Measurements from ENCODE around the gene SH3RF3.

Gene SH3RF3

DNA sequence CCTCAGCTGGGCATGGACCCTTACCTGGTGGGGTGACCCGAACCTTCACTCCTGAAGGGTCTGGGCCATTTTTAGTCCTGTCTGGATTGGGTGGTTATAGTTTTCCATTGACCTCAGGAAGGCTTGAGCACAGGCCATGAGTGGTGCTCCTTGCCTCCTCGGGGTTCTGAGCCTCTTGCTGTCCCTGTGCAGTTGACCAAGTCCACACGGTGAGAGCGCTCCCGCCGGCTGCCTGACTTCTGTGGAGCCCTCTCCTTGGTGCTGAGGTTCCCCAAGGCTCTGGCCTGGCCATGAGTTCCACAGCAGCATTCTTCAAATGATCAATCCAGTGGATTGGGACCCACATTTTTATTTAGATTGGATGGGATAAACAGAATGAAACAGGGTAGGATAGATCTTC, 325.3 kb downstream of the SH3RF3 start:
- no peak for DNase-seq (ENCODE audit: low read depth)

DNA sequence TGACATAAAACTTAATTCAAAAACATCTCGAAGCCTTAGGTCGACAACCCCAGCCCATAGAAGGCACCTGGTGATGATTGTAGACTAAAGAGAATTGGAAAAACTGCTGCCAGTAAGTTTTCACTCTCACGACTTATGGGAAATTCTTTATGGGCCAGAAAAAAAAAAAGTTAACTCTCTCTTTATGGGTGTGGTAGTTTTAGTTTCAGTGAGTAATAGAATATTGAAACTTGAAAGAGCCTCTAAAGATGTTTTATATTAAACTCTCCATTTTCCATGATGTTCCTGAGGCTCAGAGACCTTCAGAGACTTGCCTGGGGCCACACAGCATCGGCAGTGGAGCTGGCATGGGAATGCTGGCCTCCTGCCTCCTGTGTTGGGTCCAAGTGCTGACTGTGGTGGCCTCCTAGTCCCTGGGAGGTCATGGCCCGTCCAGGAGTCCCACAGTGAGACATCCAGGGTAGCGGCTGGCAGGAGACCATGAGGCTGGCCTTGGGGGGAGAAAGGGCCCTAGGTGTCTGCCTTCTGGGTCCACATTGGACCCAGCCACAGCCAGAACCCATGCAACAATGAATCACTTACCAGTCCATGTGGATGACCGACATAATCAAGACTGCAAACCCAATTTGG, 325.9 kb downstream of the SH3RF3 start:
- DNase-seq (ENCODE audit: low read depth), result no peak

DNA sequence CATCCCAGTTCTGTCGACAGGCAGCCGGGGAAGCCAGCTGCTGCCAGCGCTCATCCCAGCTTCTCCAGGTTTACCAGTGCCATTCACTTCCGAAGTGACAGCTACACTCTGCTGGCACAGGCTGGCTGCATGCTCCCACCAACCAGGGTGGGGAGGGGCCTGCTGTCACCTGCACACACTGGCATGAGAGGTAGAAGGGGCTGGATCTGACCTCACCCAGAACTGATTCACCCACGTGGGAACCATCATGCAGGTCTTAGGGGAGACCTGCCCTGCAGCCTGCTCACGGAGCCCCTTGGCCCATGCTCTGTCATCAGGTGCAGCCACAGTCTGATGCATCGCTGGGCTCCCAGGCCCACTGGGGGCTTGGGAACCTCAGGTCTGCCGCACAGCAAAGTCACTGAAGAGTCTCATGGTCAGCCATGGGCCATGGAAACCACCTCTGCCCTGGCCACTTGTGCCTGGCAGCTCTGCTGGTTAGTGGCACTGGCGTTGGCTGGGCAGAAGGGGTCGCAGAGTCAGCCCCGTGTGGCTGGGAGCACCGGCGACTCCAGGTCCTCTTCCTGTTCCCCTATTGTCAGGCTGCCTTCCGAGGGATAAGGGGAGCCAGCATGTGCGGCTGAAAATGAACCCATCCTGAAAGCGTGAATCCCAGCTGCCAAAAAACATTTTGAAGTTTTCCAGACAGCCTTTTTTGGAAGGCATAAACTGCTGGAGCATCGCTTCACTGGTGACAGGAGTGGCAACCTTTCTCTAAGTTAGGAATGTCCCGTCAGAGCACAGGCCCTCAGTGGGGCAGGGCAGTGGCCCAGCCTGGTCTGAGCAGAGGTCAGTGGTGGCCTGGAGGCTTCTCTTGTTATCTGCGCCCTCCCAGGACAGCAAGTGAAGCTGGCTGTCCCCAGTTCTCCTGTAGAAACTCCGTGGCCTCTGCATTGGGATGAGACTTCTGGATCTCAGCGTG, 327.0 kb downstream of the SH3RF3 start:
- no peak for DNase-seq (ENCODE audit: low read depth)

DNA sequence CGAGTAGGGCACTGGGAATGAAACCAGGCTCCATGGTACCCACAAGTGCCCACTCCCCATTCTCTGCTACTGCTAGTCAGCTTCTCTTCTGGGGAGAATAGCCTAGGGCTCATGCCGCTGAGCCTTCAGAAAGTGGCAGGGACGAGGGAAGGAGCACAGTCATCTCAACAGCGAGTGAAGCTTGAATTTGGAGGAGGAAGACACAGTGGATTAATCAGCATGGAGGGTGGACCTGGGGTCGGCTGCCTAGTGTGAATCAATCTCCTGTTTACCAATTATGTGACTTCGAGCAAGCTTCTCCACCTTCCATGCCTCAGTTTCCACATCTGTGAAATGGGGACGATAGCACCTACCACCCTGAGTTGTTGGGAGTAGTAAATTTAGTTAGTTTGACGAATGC, 327.8 kb downstream of the SH3RF3 start:
- DNase-seq (ENCODE audit: low read depth), result no peak

DNA sequence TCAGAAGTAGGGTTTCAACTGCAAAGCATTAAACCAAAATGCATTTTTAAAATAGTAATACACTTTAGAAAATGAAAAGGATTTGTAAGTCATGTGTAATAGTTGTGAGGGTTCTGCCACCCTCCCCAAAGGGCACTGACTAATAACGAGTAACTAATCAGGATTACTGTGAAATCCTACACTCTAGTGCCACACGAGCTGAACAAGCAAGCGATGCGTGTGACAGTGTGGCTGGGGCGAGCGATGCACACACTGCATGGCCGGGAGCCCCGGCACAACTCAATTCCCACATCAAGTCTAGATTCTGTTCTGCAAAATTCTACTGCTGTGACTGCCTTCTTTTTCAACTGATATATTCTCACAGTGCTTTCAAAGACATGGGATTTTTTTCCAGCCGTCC, 328.4 kb downstream of the SH3RF3 start:
- DNase-seq (ENCODE audit: low read depth), result no peak

DNA sequence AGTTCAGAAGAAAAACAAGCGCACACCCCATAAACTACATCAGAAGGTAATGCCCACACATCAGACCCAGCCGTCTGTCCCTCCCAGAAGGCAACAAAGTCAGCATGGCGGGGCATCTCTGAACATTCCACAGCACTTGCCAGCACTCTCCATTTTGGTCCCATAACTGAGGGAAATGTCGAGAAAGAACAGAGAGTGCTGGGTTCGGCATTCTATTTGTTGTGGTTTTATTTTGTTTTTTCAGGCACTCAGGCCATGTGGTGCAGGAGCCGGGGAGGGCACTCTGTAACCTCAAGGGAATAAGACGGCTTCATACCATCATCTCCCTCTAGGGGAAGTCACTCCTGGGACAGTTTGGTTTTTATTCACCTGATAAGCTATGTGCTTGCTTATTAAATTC, 328.8 kb downstream of the SH3RF3 start:
- DNase-seq (ENCODE audit: low read depth), result no peak

DNA sequence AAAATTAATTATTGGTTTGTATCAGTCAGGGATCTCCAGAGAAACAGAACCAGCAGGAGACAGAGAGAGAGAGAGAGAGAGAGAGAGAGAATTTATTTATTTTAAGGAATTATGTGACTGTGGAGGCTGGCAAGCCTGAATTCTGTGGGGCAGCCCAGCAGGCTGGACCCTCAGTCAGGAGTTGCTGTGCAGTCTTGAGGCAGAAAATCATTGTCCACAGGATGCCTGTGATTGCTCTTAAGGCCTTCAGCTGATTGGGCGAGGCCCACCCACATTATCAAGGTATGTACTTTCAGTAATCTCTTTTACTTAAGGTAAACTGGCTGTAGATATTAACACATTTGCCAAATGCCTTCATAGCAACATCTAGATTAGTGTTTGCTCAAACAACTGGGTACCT, 329.5 kb downstream of the SH3RF3 start:
- DNase-seq (ENCODE audit: low read depth), result no peak

DNA sequence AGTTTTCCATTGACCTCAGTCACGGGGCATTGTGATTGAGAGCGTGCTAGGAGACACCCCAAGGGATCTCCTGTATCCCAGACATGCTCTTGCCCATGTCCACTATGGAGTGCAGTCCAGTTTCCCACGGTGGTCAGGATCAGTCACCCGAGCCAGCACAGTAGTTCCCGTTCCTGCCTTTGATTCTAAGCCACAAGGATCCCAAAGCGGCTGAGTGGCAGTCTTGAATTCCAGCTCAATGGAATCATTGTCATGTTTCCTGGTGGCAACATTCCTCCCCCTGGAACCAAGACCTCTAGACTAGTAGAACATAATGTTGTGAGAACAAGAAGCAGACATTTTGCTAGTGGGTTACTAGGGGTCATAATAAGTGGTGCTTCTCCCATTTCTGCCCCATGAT, 330.5 kb downstream of the SH3RF3 start:
- no peak for DNase-seq (ENCODE audit: low read depth)

DNA sequence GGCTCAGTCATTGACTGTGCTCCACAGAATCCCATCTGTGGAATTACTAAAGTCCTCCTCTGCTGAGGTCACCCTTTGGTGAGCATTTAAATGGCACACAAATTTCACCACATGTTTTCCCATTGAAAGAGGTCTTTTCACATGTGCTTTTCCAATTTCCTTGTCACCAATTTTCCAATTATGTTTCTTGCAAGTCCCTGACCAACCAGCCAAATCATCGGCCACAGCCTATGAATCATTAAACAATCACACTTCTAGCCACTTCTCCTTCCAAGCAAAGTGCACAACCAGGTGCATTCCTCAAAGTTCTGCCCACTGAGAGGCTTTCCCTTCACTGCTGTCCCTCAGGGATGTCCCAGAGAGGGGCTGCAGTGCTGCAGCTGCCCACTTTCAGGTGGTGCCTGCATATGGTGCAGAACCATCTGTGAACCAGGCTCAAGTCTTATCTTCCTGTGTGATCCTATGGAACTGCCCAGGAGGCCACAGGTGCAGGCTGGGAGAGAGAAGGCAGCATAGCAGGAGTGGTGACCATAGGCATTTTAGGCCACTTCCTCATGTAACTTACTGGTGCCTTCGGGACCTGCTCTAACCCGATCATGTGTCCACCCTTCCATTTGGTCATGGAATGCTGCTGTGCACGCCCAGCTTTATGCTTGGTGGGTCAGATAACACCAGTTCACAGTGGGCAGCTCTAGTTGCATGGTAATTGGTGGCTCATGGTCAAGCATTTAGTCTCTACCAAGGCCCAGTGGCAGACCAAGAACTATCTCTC, 331.7 kb downstream of the SH3RF3 start:
- no peak for DNase-seq (ENCODE audit: low read depth)

DNA sequence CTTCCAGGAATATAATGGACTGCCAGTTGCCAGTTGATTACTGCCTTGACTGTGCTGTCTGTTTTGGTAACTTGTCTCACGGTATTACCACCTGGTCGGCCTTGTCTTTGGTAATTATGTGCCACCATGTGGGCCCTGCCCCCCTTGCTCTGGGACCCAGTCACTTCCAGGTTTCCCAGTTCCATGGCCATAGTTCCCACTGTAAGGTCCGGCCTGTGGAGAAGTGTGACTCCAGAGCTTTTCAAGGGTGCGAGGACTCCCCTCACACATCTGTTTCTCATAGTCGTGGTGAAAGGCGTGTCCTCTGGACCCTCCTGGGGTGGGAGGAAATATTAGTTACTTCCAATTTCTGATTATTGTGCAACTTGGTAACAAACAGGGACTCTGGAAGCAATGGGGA, 334.2 kb downstream of the SH3RF3 start:
- no peak for DNase-seq (ENCODE audit: low read depth)

DNA sequence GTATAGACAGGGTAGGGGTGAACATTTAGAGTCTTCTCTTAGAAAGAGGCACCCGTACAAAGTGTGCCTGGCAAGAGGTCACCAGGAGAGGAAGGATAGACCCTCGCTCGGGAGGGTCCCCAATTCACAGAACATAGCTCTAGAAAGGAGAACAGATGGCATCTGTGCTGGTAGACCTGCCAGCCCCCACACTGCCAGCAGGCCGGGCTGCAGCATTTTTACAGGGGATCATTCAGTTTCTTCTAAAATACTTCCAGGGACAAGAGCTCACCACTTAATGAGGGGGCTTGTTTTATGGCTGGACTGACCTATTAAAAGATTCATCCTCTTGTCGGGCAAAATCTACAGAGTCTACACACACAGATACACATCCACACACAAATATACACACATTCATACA, 334.9 kb downstream of the SH3RF3 start:
- DNase-seq (ENCODE audit: low read depth), result no peak

DNA sequence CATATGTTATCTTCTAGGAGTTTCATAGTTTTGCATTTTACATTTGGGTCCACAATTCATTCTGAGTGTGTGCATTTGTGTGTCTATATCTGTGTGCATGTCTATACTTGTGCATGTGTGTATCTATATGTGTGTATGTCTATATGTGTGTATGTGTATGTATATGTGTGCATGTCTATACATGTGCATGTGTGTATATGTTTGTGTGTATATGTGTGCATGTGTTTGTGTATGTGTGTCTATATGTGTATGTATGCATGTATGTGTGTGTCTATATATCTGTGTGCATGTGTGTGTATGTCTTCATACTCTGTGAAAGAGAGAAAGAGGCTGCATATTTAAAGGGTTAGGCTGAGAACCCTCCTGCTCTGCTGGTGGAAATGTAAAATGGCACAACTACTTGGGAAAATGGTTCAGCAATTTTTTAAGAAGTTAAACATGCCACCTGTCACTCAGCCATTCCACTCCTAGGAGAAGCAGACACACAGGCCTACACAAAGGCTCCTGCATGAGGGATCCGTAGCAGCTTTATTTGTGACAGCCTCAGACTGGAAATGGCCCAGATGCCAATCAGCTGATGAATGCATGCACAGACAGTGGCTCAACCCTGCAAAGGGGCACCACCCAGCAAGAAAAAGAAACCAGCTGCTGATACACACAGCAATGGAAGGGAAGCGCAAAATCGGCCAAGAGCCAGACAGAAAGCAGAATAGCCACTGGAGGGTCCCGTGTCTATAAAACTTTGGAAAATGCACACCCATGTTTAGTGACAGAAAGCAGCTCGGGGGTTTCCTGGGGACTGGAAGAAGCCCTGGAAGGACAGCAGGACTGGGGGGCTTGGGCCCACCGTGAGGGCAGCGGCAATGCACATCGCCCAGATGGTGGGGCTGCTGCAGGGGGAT, 337.9 kb downstream of the SH3RF3 start:
- no peak for DNase-seq (ENCODE audit: low read depth)

DNA sequence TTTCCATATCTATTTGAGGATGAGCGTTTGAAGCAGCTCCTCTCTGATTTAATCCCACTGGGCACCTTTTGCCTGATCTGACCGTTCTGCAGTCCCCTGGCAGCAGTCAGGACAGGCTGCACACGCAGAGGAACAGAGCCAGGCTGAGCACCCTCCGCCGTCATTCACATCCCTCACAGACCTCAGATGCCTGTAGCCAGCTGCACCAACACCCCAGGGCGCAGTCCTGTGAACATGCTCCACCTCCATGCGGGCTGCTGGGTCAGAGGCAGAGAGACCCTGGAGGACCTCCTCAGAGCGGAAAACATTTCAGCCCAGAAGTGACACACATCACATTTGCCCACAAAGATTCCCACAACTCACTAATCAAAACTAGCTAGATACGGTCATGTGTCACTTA, 338.7 kb downstream of the SH3RF3 start:
- DNase-seq (ENCODE audit: low read depth), result no peak

DNA sequence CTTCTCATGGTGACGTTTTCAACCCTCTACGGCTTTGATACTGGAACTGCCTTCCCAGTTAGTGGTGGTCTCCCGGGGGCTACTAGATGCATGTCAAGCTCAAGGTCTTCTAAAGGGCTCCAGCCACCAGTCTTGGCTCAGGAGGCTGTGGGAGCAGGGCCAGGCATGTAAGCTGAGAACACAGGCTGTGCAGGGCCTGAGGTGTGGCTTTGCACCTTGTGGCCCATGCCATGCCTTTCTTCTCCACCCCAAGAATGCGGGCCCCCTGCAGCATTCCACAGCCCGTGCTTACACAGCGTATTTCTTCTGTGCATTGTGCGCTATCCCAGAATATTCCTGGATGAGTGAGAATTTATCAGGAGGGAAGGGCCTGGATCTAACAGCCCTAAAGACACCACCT, 339.9 kb downstream of the SH3RF3 start:
- DNase-seq (ENCODE audit: low read depth), result no peak

DNA sequence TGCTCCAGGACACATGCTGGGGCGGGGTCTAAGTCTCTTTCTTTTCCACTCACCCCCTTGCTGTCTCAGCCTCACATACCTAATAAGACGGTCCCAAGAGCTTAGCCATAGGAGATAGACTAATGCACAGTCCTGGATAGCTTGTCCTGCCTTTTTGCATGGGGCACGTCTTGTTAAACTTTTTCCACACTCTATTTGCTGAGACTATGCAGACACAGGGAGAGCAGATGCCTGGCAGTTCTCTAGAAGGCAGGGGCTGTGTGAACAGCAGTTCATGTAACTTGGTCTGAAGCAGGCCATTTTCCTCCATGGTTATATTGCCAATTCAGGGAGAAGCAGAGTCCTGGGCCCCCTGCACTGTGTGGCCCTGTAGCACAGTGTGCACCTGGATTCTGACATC, 342.7 kb downstream of the SH3RF3 start:
- no peak for DNase-seq (ENCODE audit: low read depth)

DNA sequence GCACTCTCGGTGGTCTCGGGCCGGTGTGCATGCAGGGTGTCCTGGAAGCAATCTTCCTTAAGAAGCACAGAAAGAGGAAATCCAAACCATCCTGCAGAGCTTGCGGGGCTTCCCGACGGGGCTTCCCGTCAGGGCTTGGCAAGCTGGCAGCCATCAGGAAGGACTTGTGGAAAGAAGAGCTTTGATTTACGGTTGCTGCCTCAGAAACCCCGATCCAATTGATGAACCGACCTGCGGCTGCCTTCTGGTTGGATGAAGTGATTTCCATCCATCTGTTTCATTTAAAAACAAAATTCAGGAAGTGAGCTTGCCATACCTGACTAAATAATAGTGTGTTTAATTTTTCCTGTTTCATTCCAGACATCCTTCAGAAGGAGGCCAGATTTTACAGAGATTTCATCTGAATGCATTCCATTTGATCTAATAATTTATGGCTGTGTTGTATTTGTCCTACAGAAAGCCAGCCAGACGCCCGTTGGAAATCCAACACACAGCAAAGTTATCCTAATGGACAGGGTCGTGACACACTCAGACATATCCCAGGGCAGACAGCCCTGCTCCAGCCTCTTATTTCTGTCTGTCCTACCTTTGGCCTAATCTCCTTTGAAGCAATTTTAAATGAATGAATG, 343.4 kb downstream of the SH3RF3 start:
- no peak for DNase-seq (ENCODE audit: low read depth)

DNA sequence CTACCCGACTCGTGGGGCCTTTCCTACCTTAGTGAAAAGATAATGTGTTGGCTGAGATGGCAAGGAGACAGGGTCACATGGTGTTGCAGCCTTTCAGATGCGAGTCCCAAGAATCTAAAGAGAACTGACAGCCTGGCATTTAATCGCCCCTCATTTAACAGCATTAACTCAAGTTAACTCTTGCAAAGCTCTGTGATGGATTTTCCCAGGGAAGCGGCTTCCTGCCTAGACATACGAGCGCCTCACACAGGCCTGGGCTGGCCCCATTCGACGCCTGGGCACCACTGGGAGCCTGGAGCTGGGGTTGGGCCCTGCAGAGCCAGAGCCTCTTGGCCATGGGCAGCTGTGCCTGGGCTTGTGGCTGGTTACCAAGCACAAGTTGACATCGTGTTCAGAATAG, 344.0 kb downstream of the SH3RF3 start:
- DNase-seq (ENCODE audit: low read depth), result no peak

DNA sequence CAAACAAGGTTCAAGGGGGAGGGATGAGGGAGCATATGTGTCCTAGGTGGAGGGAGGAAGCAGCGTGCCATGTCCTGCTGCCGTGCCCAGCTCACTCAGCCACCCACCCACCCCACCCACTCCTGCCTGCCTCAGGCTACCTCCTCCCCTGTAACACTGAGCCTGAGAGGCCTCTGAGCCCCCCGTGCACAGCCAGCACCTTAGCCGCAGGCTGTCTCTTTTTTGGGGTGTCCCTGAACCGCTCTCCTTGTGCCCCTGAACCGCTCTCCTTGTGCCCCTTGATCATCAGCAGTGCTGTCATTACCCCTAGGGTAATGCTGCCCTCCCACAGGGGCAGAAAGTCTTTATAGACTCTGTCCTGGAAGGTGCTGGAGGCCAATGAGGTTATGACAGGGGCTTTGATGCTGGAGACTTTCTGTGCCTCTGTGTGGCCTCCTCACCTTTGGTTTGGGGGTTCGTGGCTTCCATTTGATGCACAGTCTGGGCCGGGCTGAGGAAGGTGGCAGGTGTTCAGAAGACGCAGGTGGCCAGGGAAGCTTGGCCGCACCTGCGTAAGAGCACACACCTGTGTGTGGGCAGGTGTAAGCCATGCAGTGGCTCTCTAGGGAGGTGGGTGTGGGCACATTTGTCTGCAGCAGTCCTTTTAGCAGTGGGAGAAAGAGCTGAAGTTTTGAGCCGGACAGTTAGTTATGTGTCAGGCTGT, 344.8 kb downstream of the SH3RF3 start:
- DNase-seq (ENCODE audit: low read depth), result no peak

DNA sequence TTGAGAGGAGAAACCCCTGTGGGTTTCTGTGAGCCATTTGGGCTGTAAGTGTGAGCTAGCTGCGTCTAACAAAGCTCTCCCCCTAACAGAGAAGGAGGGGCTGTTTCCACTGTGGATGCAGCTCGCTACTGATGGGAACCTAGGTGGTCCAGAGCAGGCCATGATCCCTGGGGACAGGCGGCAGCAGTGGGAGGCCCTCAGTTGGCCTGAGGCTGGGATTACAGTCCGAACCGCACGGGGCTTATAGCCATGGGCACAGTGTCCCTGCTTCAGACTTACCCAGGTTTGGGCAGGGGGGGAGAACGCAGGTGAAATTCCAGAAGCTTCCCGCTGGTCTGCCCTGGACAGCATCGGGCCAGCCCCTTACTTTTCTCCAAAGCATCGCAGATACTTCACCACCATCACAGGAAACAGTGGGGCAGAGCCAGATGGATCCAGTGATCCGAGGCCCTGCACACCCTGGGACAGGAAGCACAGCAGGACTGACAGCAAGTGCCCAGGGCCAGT, 345.4 kb downstream of the SH3RF3 start:
- DNase-seq (ENCODE audit: low read depth), result no peak

DNA sequence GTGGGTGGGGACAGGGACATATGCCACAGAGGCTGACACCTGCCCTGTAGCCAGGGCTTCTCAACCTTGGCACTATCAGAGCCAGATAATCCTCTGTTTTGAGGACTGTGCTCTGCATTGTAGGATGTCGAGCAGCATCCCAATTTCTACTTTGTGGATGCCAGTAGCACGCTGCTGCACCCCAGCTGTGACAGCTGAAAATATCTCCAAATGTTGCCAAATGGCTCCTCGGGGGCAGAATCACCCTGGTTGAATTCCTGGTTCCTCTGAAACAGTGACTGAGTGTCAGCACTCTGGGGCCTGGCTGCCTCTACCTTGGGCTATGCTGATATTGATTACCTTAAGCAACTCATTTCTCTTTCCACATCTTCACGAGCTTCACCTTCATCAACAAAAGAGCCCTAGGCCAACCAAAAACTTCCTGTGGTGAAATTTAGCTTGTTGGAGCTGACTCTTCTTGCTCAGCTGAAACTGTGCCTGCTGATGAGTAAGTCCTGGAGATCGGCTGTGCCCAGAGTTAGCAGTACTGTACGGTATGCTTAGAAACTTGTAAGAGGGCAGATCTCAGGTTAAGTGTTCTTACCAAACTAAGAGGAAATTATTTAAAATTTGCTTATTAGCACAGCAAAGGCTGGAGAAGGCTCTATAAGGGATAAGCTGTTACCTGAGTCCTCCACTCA, 346.7 kb downstream of the SH3RF3 start:
- DNase-seq (ENCODE audit: low read depth), result no peak

Data from non-pigmented ciliary epithelial cell (primary cell).